ENCODE results near the gene CACNG1.
"Not testable (repeated sequence)": the region's sequence is repeated elsewhere in the genome, so short reads cannot be mapped to it uniquely, and the experiment has no call there.

The CACNG1 gene

GRCh38 chr17:67093348-67093747 lies 49.0 kb downstream of the CACNG1 start:
- no peak for DNase-seq (ENCODE audit: low spot score)
- no peak for TF ChIP-seq CTCF (IDR thresholded peaks at IDR 0.05; ENCODE audit: extremely low read depth, insufficient read depth, missing control alignments)
- in situ Hi-C loops (cut with MboI; ENCODE audit: low pct_unique_long_range_greater_than_20kb, low sequenced_read_pairs, unreplicated experiment), result no loop called here

GRCh38 chr17:67095291-67095690 lies 50.9 kb downstream of the CACNG1 start:
- in situ Hi-C loops (cut with MboI; ENCODE audit: low pct_unique_long_range_greater_than_20kb, low sequenced_read_pairs, unreplicated experiment); DNase-seq (ENCODE audit: low spot score): not testable (repeated sequence)

GRCh38 chr17:67095803-67096202 lies 51.4 kb downstream of the CACNG1 start:
- no peak for DNase-seq (ENCODE audit: low spot score)
- TF ChIP-seq CTCF (IDR thresholded peaks at IDR 0.05; ENCODE audit: extremely low read depth, insufficient read depth, missing control alignments), result no peak
- in situ Hi-C loops (cut with MboI; ENCODE audit: low pct_unique_long_range_greater_than_20kb, low sequenced_read_pairs, unreplicated experiment), result no loop called here

- in situ Hi-C loops (cut with MboI; ENCODE audit: low pct_unique_long_range_greater_than_20kb, low sequenced_read_pairs, unreplicated experiment), result no loop called here
- DNase-seq (ENCODE audit: low spot score), result no peak
- TF ChIP-seq CTCF (IDR thresholded peaks at IDR 0.05; ENCODE audit: extremely low read depth, insufficient read depth, missing control alignments), result no peak
These were observed 52.3 kb downstream of the CACNG1 start for GRCh38 chr17:67096609-67097008.

GRCh38 chr17:67098006-67098405 lies 53.7 kb downstream of the CACNG1 start:
- DNase-seq (ENCODE audit: low spot score), result no peak
- TF ChIP-seq CTCF (IDR thresholded peaks at IDR 0.05; ENCODE audit: extremely low read depth, insufficient read depth, missing control alignments), result no peak
- in situ Hi-C loops (cut with MboI; ENCODE audit: low pct_unique_long_range_greater_than_20kb, low sequenced_read_pairs, unreplicated experiment), result no loop called here

- in situ Hi-C loops (cut with MboI; ENCODE audit: low pct_unique_long_range_greater_than_20kb, low sequenced_read_pairs, unreplicated experiment); DNase-seq (ENCODE audit: low spot score): not testable (repeated sequence)
These were observed 60.3 kb downstream of the CACNG1 start for GRCh38 chr17:67104641-67105040.

GRCh38 chr17:67105213-67105612 lies 60.9 kb downstream of the CACNG1 start:
- in situ Hi-C loops (cut with MboI; ENCODE audit: low pct_unique_long_range_greater_than_20kb, low sequenced_read_pairs, unreplicated experiment), result no loop called here
- no peak for TF ChIP-seq CTCF (IDR thresholded peaks at IDR 0.05; ENCODE audit: extremely low read depth, insufficient read depth, missing control alignments)

More at GRCh38 chr17:67105213-67105612, 60.9 kb downstream of the CACNG1 start:
- no peak for DNase-seq (ENCODE audit: low spot score)
